ENCODE measurements around the gene SLC6A8.

The SLC6A8 gene

DNA sequence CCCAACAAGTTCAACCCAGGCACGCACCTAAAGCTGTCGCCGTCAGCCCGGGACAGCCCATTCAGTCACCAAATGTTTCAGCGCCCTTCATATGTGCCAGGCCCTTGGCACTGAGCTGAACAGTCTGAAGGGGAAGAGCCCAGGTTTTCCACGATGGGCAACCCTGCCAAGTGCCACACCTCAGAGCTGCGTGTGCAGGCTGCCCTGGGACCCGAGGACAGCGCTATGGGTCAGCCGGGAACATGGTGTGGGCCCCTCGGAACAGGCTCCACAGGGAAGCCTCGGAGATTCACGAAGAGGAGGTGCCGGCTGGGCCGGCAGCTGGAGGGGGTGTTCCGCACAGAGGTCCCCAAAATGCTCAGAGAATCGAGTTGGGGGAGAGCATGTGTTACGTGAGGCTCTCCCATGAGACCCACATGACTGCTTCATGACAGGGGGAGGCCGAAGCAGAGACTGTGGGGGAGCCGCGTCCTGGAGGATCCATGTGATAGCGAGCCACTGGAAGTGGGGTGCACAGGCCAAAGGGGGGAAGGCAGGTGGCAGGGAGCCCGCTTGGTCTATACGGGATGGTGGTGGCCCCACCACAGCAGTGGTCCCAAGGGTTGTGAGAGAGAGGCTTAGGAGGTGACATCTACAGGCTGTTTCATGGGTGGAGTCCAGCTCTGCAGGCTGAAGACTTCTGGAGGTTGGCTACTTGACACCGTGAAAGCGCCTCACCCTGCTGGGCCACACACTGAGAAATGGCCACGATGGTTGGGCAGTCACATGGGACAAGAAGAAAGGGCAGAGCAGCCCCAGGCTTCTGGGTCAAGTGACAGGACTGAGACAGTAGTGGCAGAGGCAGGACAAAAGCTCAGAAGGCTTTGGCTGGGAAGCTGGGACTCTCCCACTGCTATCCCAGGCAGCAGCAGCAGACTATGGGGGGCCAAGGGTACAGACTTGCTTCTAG is 22.3 kb downstream of the SLC6A8 start:
- DNase-seq (ENCODE audit: low read depth, low spot score), result no peak
- Histone ChIP-seq H3K27ac (ENCODE audit: low read length) (no peak overlapping the region), H3K4me1 (ENCODE audit: control insufficient read depth, insufficient read depth, low read length) (no peaks in the 10 kb centered on the region), H3K27me3 (ENCODE audit: control insufficient read depth, insufficient read depth, low read length) (no peaks in the 10 kb centered on the region), H3K36me3 (ENCODE audit: control insufficient read depth, insufficient read depth, low read length) (peaks cover 4% of the 10 kb centered on the region; the same call in 1 of the 2 replicates), H3K9me3 (ENCODE audit: control insufficient read depth, insufficient read depth, low read length) (no peaks in the 10 kb centered on the region), H3K4me3 (ENCODE audit: low read length) (no peak overlapping the region)
- WGBS (ENCODE audit: insufficient coverage, insufficient read length), result no CpG with 5 or more reads among the region's 27 CpGs

DNA sequence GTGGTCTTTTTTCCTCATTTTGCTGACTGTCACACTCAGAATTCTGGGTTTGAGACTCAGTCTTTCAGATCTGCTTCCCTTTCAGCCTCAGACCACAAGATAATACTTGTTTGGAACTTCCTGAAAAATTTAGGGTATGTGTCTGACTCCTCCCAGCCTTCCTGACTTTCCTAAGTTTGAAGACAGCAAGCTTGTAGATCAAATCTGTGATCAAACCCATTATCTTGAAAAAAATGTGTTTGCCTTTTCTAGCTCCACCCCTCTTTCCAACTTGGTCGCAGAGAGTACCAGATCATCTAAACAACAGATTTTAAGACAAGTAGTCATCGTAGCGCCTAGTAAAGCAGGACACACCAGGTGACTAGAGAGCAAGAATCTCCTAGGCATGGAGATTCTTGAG is 26.5 kb downstream of the SLC6A8 start:
- no CpG with 5 or more reads among the region's 3 CpGs for WGBS (ENCODE audit: insufficient coverage, insufficient read length)
- Histone ChIP-seq H3K27me3 (ENCODE audit: control insufficient read depth, insufficient read depth, low read length) (no peaks in the 10 kb centered on the region), H3K27ac (ENCODE audit: low read length) (no peak overlapping the region), H3K4me1 (ENCODE audit: control insufficient read depth, insufficient read depth, low read length) (no peaks in the 10 kb centered on the region), H3K36me3 (ENCODE audit: control insufficient read depth, insufficient read depth, low read length) (peaks cover 13% of the 10 kb centered on the region; the same call in 1 of the 2 replicates), H3K4me3 (ENCODE audit: low read length) (no peak overlapping the region), H3K9me3 (ENCODE audit: control insufficient read depth, insufficient read depth, low read length) (no peaks in the 10 kb centered on the region)
- no peak for DNase-seq (ENCODE audit: low read depth, low spot score)

DNA sequence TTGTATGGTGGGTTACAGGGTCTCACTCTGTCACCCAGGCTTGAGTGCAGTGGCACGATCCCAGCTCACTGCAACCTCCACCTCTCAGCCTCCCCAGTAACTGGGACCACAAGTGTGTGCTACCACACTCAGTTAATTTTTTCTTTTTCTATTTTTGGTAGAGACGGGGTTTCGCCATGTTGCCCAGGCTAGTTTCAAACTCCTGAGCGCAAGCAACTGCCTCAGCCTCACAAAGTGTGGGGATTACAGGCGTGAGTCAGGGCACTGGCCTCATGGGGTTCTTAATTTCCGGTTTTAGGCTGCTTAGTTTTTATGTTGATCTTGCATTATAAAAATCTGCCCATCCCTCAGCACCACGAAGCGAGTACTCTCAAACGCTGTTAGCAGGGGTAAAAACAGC is 29.7 kb downstream of the SLC6A8 start:
- Histone ChIP-seq H3K36me3 (ENCODE audit: control insufficient read depth, insufficient read depth, low read length) (peaks cover 20% of the 10 kb centered on the region; the same call in 1 of the 2 replicates), H3K27ac (ENCODE audit: low read length) (no peak overlapping the region), H3K27me3 (ENCODE audit: control insufficient read depth, insufficient read depth, low read length) (no peaks in the 10 kb centered on the region), H3K9me3 (ENCODE audit: control insufficient read depth, insufficient read depth, low read length) (no peaks in the 10 kb centered on the region), H3K4me1 (ENCODE audit: control insufficient read depth, insufficient read depth, low read length) (no peaks in the 10 kb centered on the region), H3K4me3 (ENCODE audit: low read length) (no peak overlapping the region)
- WGBS (ENCODE audit: insufficient coverage, insufficient read length), result no CpG with 5 or more reads among the region's 9 CpGs
- DNase-seq (ENCODE audit: low read depth, low spot score), result no peak

DNA sequence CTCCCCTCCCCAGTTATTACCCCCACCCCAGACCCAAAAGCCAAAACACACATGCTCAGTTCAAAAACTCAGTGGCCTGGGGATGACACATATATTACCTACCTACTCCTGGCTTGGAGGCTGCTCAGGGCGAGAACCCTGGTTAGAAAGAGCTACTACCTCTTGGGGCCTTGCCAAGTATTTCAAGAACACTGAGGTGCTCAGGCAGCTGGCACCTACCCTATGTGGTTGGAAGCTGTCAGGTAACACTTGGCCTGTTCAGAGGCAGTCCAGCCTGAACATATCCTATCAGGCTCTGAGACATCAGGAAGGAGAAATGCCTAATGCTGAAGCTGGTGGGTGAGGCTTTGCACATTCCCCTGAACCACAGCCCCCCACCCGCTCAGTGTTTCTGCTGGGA is 31.5 kb downstream of the SLC6A8 start:
- Histone ChIP-seq H3K4me3 (ENCODE audit: low read length) (no peak overlapping the region), H3K27me3 (ENCODE audit: control insufficient read depth, insufficient read depth, low read length) (no peaks in the 10 kb centered on the region), H3K36me3 (ENCODE audit: control insufficient read depth, insufficient read depth, low read length) (peaks cover 16% of the 10 kb centered on the region; the same call in 1 of the 2 replicates), H3K4me1 (ENCODE audit: control insufficient read depth, insufficient read depth, low read length) (no peaks in the 10 kb centered on the region), H3K9me3 (ENCODE audit: control insufficient read depth, insufficient read depth, low read length) (no peaks in the 10 kb centered on the region), H3K27ac (ENCODE audit: low read length) (no peak overlapping the region)
- no peak for DNase-seq (ENCODE audit: low read depth, low spot score)
- WGBS (ENCODE audit: insufficient coverage, insufficient read length), result no CpG with 5 or more reads among the region's 2 CpGs

DNA sequence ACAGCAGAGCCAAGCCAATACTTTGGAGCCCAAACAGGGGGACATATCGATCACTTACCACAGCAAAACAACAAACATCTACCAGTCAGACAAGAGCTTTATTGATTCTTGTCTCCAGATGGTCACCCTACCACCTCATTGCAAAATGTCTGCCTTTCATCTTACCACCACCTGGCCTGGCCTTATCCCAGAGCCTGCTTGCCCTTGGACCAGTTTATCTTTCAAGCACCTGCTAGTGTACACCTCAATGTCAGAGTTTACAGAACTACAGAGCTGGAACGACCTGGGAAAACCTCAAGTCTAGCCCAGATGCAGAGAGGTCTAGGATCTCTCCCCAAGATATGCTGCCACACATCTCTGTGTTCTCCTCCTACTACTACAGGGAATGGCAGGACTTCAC is 32.0 kb downstream of the SLC6A8 start:
- Histone ChIP-seq H3K27me3 (ENCODE audit: control insufficient read depth, insufficient read depth, low read length) (no peaks in the 10 kb centered on the region), H3K9me3 (ENCODE audit: control insufficient read depth, insufficient read depth, low read length) (no peaks in the 10 kb centered on the region), H3K36me3 (ENCODE audit: control insufficient read depth, insufficient read depth, low read length) (peaks cover 16% of the 10 kb centered on the region; the same call in 1 of the 2 replicates), H3K27ac (ENCODE audit: low read length) (no peak overlapping the region), H3K4me1 (ENCODE audit: control insufficient read depth, insufficient read depth, low read length) (no peaks in the 10 kb centered on the region), H3K4me3 (ENCODE audit: low read length) (no peak overlapping the region)
- no CpG with 5 or more reads among the region's 2 CpGs for WGBS (ENCODE audit: insufficient coverage, insufficient read length)
- no peak for DNase-seq (ENCODE audit: low read depth, low spot score)

DNA sequence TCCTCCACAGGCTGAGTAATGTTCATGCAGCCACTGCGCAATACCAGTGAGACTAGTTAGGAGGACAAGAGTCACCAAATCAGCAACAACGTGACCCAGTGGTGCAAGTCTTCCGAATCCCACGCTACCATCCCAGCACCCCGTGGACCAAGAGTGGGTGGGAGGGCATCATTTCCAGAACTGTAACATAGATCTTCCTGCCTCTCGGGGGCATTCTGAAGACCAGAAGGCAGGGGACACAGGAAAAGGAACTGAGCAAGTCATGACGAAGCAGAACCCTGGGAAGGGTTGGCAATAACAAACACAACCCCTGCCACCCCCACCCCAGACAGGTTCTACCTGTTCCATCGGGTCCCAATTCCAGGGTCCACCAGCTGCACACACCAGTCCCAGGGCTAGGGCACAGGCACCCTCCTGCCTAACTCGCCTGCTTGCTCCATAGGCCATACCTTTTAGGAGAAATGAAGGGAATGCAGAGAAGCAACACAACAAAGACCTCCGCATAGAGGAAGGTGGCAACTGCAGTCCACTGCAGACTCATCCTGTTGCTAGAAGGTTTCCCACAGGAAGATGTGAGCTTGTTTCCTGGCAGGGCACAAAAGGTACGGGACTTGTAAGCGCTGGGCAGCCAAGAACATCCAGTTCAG is 35.1 kb downstream of the SLC6A8 start:
- no peaks in the 10 kb centered on the region for H3K27me3 ChIP-seq (ENCODE audit: control insufficient read depth, insufficient read depth, low read length)
- peaks cover 10% of the 10 kb centered on the region; the same call in 1 of the 2 replicates for H3K36me3 ChIP-seq (ENCODE audit: control insufficient read depth, insufficient read depth, low read length)
- H3K27ac ChIP-seq (ENCODE audit: low read length), result no peak overlapping the region
- no peaks in the 10 kb centered on the region for H3K9me3 ChIP-seq (ENCODE audit: control insufficient read depth, insufficient read depth, low read length)
- H3K4me1 ChIP-seq (ENCODE audit: control insufficient read depth, insufficient read depth, low read length), result peaks cover 4% of the 10 kb centered on the region
- DNase-seq (ENCODE audit: low read depth, low spot score), result no peak
- WGBS (ENCODE audit: insufficient coverage, insufficient read length), result no CpG with 5 or more reads among the region's 12 CpGs
- peak overlapping the region; percentile 80; the same call in 1 of the 2 replicates for H3K4me3 ChIP-seq (ENCODE audit: low read length)

DNA sequence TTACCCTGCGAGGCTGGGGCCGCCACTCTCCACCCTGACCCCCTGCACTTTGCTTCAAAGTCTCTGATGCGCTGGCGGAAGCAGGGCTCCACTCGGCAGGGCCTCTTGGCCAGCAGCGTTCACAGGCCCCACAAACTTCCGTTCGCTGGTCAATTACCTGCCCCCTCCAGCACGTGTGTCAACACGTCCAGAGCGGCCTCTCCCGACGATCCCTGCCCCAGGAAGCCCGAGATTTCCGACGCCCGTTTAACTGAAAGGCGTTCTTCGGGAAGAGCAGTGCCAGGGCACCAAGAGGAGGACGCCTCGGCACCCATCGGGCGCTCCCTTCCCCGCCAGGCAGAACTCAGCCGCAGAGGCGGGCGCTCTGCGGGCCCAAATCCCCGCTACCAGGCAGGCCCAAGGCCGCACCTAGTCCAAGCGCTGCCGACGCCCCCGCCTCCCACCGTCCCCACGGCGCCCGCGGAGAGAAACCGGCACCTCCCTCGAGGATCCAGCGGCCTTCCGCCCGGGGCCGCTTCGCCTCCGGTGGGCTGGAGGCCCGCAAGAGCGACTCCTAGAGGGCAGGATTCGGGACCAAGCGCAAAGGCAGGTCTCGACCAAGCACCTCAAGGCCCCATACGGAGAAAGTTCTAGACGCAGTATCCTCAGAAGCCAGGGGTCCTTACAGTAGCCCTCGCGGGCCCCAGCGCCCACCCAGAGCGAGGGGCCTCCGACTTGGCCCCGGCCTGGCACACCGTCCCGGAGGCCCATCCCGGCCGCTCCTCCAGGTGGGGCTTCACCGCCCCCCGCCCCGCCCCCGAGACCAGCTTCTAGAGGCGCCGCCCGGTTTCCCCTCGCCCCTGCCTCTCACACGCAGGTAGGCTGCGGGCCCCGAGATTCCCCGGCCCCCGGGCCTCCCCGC is 35.9 kb downstream of the SLC6A8 start:
- H3K36me3 ChIP-seq (ENCODE audit: control insufficient read depth, insufficient read depth, low read length), result peaks cover 9% of the 10 kb centered on the region; the same call in 1 of the 2 replicates
- no peaks in the 10 kb centered on the region for H3K9me3 ChIP-seq (ENCODE audit: control insufficient read depth, insufficient read depth, low read length)
- no peaks in the 10 kb centered on the region for H3K27me3 ChIP-seq (ENCODE audit: control insufficient read depth, insufficient read depth, low read length)
- H3K4me1 ChIP-seq (ENCODE audit: control insufficient read depth, insufficient read depth, low read length), result peaks cover 4% of the 10 kb centered on the region
- no CpG with 5 or more reads among the region's 78 CpGs for WGBS (ENCODE audit: insufficient coverage, insufficient read length)
- no peak overlapping the region for H3K27ac ChIP-seq (ENCODE audit: low read length)
- no peak for DNase-seq (ENCODE audit: low read depth, low spot score)
- H3K4me3 ChIP-seq (ENCODE audit: low read length), result peak overlapping the region; percentile 80; the same call in 1 of the 2 replicates

DNA sequence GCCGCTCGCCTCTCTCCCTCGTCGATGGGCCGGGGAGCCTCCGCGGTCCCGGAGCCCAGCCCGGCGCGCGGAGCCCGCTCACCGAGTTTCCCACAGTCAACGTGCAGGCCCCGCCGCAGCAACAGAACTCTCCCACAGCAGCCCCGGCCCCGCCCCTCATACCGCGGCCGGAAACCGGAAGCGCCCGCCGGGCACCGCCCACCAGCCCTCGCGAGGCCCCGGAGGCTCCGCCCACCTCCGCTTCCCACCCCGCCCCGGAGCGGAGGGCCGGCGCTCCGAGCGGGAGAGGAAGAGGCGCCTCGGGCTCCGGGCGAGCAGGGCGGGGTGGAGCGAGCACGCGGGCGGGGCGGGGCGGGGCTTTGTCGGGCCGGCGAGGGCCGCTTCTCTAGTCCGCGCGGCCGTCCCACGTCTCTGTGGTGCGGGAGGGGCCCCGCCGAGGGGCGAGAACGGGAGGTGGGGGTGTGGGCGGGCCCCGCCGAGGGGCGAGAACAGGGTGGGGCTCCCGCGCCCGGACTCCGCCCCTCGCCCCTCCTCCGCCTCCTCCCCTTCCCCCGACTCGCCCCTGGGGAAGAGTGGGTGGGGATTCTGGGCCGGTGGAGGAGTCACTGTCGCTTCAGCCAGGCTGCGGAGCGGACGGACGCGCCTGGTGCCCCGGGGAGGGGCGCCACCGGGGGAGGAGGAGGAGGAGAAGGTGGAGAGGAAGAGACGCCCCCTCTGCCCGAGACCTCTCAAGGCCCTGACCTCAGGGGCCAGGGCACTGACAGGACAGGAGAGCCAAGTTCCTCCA is 36.7 kb downstream of the SLC6A8 start, which contains the start of the genes ABCD1 and BCAP31:
Gene ABCD1, plus strand, starts transcription at position 605 of the 787 bp plus-strand sequence. CDS start 411 bp downstream, outside the sequence.
Gene BCAP31, minus strand, starts transcription at position 136 of the 787 bp plus-strand sequence. CDS start 1,143 bp downstream, outside the sequence.
- DNase-seq (ENCODE audit: low read depth, low spot score), result no peak
- H3K9me3 ChIP-seq (ENCODE audit: control insufficient read depth, insufficient read depth, low read length), result no peaks in the 10 kb centered on the region
- peaks cover 4% of the 10 kb centered on the region for H3K4me1 ChIP-seq (ENCODE audit: control insufficient read depth, insufficient read depth, low read length)
- H3K4me3 ChIP-seq (ENCODE audit: low read length), result peak within 1 kb of the TSS; percentile 80; the same call in 1 of the 2 replicates
- no peak within 1 kb of the TSS for H3K27ac ChIP-seq (ENCODE audit: low read length)
- peaks cover 6% of the 10 kb centered on the region for H3K36me3 ChIP-seq (ENCODE audit: control insufficient read depth, insufficient read depth, low read length)
- WGBS (ENCODE audit: insufficient coverage, insufficient read length), result no CpG with 5 or more reads among the region's 88 CpGs
- H3K27me3 ChIP-seq (ENCODE audit: control insufficient read depth, insufficient read depth, low read length), result no peaks in the 10 kb centered on the region

DNA sequence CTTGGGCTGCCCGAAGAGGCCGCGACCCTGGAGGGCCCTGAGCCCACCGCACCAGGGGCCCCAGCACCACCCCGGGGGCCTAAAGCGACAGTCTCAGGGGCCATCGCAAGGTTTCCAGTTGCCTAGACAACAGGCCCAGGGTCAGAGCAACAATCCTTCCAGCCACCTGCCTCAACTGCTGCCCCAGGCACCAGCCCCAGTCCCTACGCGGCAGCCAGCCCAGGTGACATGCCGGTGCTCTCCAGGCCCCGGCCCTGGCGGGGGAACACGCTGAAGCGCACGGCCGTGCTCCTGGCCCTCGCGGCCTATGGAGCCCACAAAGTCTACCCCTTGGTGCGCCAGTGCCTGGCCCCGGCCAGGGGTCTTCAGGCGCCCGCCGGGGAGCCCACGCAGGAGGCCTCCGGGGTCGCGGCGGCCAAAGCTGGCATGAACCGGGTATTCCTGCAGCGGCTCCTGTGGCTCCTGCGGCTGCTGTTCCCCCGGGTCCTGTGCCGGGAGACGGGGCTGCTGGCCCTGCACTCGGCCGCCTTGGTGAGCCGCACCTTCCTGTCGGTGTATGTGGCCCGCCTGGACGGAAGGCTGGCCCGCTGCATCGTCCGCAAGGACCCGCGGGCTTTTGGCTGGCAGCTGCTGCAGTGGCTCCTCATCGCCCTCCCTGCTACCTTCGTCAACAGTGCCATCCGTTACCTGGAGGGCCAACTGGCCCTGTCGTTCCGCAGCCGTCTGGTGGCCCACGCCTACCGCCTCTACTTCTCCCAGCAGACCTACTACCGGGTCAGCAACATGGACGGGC is 37.5 kb downstream of the SLC6A8 start:
- Histone ChIP-seq H3K36me3 (ENCODE audit: control insufficient read depth, insufficient read depth, low read length) (peaks cover 3% of the 10 kb centered on the region), H3K4me3 (ENCODE audit: low read length) (peak overlapping the region; percentile 80; the same call in 1 of the 2 replicates), H3K9me3 (ENCODE audit: control insufficient read depth, insufficient read depth, low read length) (no peaks in the 10 kb centered on the region), H3K4me1 (ENCODE audit: control insufficient read depth, insufficient read depth, low read length) (peaks cover 4% of the 10 kb centered on the region), H3K27ac (ENCODE audit: low read length) (no peak overlapping the region), H3K27me3 (ENCODE audit: control insufficient read depth, insufficient read depth, low read length) (no peaks in the 10 kb centered on the region)
- DNase-seq (ENCODE audit: low read depth, low spot score), result no peak
- WGBS (ENCODE audit: insufficient coverage, insufficient read length), result no CpG with 5 or more reads among the region's 55 CpGs
